ENCODE results near the gene FURIN.

Gene FURIN

GRCh38 chr15:90857883-90858443 is 10.4 kb upstream of the FURIN start:
- no peak for TF ChIP-seq CTCF (IDR thresholded peaks at IDR 0.05; ENCODE audit: low read depth, low read length, missing control alignments)
- DNase-seq (ENCODE audit: low read depth) = no peak
- H3K4me3 ChIP-seq (ENCODE audit: low read depth, low read length) = no peak overlapping the region
- in situ Hi-C loops (cut with HindIII; ENCODE audit: low sequenced_read_pairs) = no loop called here

GRCh38 chr15:90859234-90860131 is 8.9 kb upstream of the FURIN start:
- TF ChIP-seq CTCF (IDR thresholded peaks at IDR 0.05; ENCODE audit: low read depth, low read length, missing control alignments) = no peak
- DNase-seq (ENCODE audit: low read depth) = no peak
- no peak overlapping the region for H3K4me3 ChIP-seq (ENCODE audit: low read depth, low read length)
- in situ Hi-C loops (cut with HindIII; ENCODE audit: low sequenced_read_pairs) = no loop called here

- in situ Hi-C loops (cut with HindIII; ENCODE audit: low sequenced_read_pairs) = no loop called here
- TF ChIP-seq CTCF (IDR thresholded peaks at IDR 0.05; ENCODE audit: low read depth, low read length, missing control alignments) = no peak
- no peak for DNase-seq (ENCODE audit: low read depth)
These were observed 7.9 kb upstream of the FURIN start for GRCh38 chr15:90860450-90860849.

GRCh38 chr15:90860942-90861675 is 7.3 kb upstream of the FURIN start:
- in situ Hi-C loops (cut with HindIII; ENCODE audit: low sequenced_read_pairs) = no loop called here
- no peak overlapping the region for H3K4me3 ChIP-seq (ENCODE audit: low read depth, low read length)
- DNase-seq (ENCODE audit: low read depth) = no peak
- no peak for TF ChIP-seq CTCF (IDR thresholded peaks at IDR 0.05; ENCODE audit: low read depth, low read length, missing control alignments)

More at GRCh38 chr15:90860450-90860849, 7.9 kb upstream of the FURIN start:
- H3K4me3 ChIP-seq (ENCODE audit: low read depth, low read length) = no peak overlapping the region

GRCh38 chr15:90862487-90862886 is 5.9 kb upstream of the FURIN start:
- no peak for DNase-seq (ENCODE audit: low read depth)
- no peak overlapping the region for H3K4me3 ChIP-seq (ENCODE audit: low read depth, low read length)
- in situ Hi-C loops (cut with HindIII; ENCODE audit: low sequenced_read_pairs) = no loop called here
- no peak for TF ChIP-seq CTCF (IDR thresholded peaks at IDR 0.05; ENCODE audit: low read depth, low read length, missing control alignments)

- TF ChIP-seq CTCF (IDR thresholded peaks at IDR 0.05; ENCODE audit: low read depth, low read length, missing control alignments) = no peak
- no peak for DNase-seq (ENCODE audit: low read depth)
- in situ Hi-C loops (cut with HindIII; ENCODE audit: low sequenced_read_pairs) = no loop called here
- no peak overlapping the region for H3K4me3 ChIP-seq (ENCODE audit: low read depth, low read length)
These were observed 5.2 kb upstream of the FURIN start for GRCh38 chr15:90862964-90863778.
